ENCODE data around the gene WDR90. TPM values are rescaled to one million over a fixed set of nuclear protein-coding genes. Genes with fewer than 3 reads are reported as not detected.
A peak's percentile ranks its signal among the peaks of the same experiment; 100 is the strongest.

The WDR90 gene
- total RNA-seq, 1 donor from 2014 or later, result 9.3 TPM

- H3K27me3 Mint-ChIP-seq (ENCODE audit: insufficient read depth, low read depth), result no peaks in the 10 kb centered on the region
- Histone ChIP-seq H3K36me3 (no peaks in the 10 kb centered on the region), H3K9ac (no peak overlapping the region), H4K20me1 (ENCODE audit: low read depth) (peaks cover 13% of the 10 kb centered on the region), H2AFZ (replicated peaks) (no peak overlapping the region), H3K4me3 (no peak overlapping the region), H3K27me3 (no peaks in the 10 kb centered on the region), H3K4me1 (no peaks in the 10 kb centered on the region), H3K27ac (no peak overlapping the region), H3K79me2 (ENCODE audit: low read depth) (no peaks in the 10 kb centered on the region), H3K9me3 (ENCODE audit: low read depth) (no peaks in the 10 kb centered on the region), H3F3A (ENCODE audit: low read depth) (peaks cover 5% of the 10 kb centered on the region), H3K4me2 (no peak overlapping the region)
- TF ChIP-seq CTCF (IDR thresholded peaks at IDR 0.05) (no peak), EZH2 (IDR thresholded peaks at IDR 0.05) (no peak), EZH2phosphoT487 (IDR thresholded peaks at IDR 0.05) (no peak)
- H3K9me3 Mint-ChIP-seq, result no peaks in the 10 kb centered on the region
- peaks cover 15% of the 10 kb centered on the region for H3K4me1 Mint-ChIP-seq
- peaks cover 4% of the 10 kb centered on the region for H3K36me3 Mint-ChIP-seq
- no peak overlapping the region for H3K27ac Mint-ChIP-seq
- no peak for DNase-seq (ENCODE audit: low spot score)
- H3K4me3 Mint-ChIP-seq, result no peak overlapping the region
These were observed 28.3 kb upstream of the WDR90 start for GRCh38 chr16:620700-621525.

GRCh38 chr16:621526-622105, 27.5 kb upstream of the WDR90 start:
- Mint-ChIP-seq H3K4me3 (peak overlapping the region; percentile 30), H3K36me3 (peaks cover 5% of the 10 kb centered on the region), H3K27ac (peak overlapping the region; percentile 13), H3K4me1 (peaks cover 18% of the 10 kb centered on the region), H3K9me3 (no peaks in the 10 kb centered on the region), H3K27me3 (ENCODE audit: insufficient read depth, low read depth) (no peaks in the 10 kb centered on the region)
- no peak for DNase-seq (ENCODE audit: low spot score)
- Histone ChIP-seq H3K4me1 (no peaks in the 10 kb centered on the region), H3F3A (ENCODE audit: low read depth) (peaks cover 5% of the 10 kb centered on the region), H3K4me3 (no peak overlapping the region), H3K27ac (no peak overlapping the region), H2AFZ (replicated peaks) (no peak overlapping the region), H3K9ac (no peak overlapping the region), H3K79me2 (ENCODE audit: low read depth) (no peaks in the 10 kb centered on the region), H3K27me3 (no peaks in the 10 kb centered on the region), H3K9me3 (ENCODE audit: low read depth) (no peaks in the 10 kb centered on the region), H3K4me2 (no peak overlapping the region), H3K36me3 (no peaks in the 10 kb centered on the region), H4K20me1 (ENCODE audit: low read depth) (peaks cover 13% of the 10 kb centered on the region)
- no peak for TF ChIP-seq CTCF (IDR thresholded peaks at IDR 0.05)
- no peak for TF ChIP-seq EZH2phosphoT487 (IDR thresholded peaks at IDR 0.05)
- TF ChIP-seq EZH2 (IDR thresholded peaks at IDR 0.05), result no peak

- no peaks in the 10 kb centered on the region for H3K27me3 ChIP-seq
- H3K27ac Mint-ChIP-seq, result no peak overlapping the region
These were observed 26.3 kb upstream of the WDR90 start for GRCh38 chr16:622920-623280.

More at GRCh38 chr16:622920-623280, 26.3 kb upstream of the WDR90 start:
- H3K79me2 ChIP-seq (ENCODE audit: low read depth), result no peaks in the 10 kb centered on the region
- no peak for DNase-seq (ENCODE audit: low spot score)
- TF ChIP-seq EZH2phosphoT487 (IDR thresholded peaks at IDR 0.05) (no peak), CTCF (IDR thresholded peaks at IDR 0.05) (no peak), EZH2 (IDR thresholded peaks at IDR 0.05) (no peak)
- H3K4me1 Mint-ChIP-seq, result peaks cover 20% of the 10 kb centered on the region
- H2AFZ ChIP-seq (replicated peaks), result no peak overlapping the region
- no peaks in the 10 kb centered on the region for H3K4me1 ChIP-seq
- H3K9me3 ChIP-seq (ENCODE audit: low read depth), result no peaks in the 10 kb centered on the region
- H3K36me3 ChIP-seq, result no peaks in the 10 kb centered on the region
- peaks cover 3% of the 10 kb centered on the region for H3K27me3 Mint-ChIP-seq (ENCODE audit: insufficient read depth, low read depth)
- no peak overlapping the region for H3K4me3 Mint-ChIP-seq
- no peak overlapping the region for H3K27ac ChIP-seq
- H3K9ac ChIP-seq, result no peak overlapping the region
- H3K4me2 ChIP-seq, result no peak overlapping the region
- H3F3A ChIP-seq (ENCODE audit: low read depth), result peaks cover 5% of the 10 kb centered on the region
- H3K9me3 Mint-ChIP-seq, result no peaks in the 10 kb centered on the region
- peaks cover 5% of the 10 kb centered on the region for H3K36me3 Mint-ChIP-seq
- H3K4me3 ChIP-seq, result no peak overlapping the region
- H4K20me1 ChIP-seq (ENCODE audit: low read depth), result peaks cover 13% of the 10 kb centered on the region
